Activated CD4-positive, CD25-positive, alpha-beta regulatory T cell treated with anti-CD3 and anti-CD28 coated beads, Interleukin-2, amount 50 U/mL, for 24 hours (primary cell): ENCODE measurements around the gene TGM3.
A peak's percentile ranks its signal among the peaks of the same experiment; 100 is the strongest.

Experiments
- ATAC-seq, 2 donors: fragments of 150-1000 bp; cut with Tn5 transposase; one replicate each; pipeline ENCODE4 v1.10.0; 2021; ENCODE audit warnings: mild to moderate bottlenecking in 1 of 2, moderate library complexity in 1 of 2

TGM3 gene

DNA sequence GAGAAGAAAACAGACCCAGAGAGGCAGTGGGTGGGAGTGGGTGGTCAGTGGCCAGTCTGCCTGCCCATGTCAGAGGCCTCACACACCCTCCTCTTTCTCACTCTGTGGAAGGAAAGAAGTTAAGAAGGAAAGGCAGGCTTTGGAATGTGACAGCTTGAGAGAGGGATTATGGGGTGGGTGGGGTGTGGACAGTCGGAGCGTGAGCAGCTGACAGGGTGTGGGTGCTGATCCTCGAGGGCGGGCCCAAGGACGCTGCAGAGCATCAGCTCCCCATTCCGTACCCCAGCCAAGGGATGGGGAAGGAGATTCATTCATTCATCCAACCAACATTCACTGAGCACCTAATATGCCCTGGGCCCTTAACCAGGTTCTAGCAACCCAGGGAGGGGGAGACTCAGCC lies 89.7 kb downstream of the TGM3 start:
- ATAC-seq = no peak

DNA sequence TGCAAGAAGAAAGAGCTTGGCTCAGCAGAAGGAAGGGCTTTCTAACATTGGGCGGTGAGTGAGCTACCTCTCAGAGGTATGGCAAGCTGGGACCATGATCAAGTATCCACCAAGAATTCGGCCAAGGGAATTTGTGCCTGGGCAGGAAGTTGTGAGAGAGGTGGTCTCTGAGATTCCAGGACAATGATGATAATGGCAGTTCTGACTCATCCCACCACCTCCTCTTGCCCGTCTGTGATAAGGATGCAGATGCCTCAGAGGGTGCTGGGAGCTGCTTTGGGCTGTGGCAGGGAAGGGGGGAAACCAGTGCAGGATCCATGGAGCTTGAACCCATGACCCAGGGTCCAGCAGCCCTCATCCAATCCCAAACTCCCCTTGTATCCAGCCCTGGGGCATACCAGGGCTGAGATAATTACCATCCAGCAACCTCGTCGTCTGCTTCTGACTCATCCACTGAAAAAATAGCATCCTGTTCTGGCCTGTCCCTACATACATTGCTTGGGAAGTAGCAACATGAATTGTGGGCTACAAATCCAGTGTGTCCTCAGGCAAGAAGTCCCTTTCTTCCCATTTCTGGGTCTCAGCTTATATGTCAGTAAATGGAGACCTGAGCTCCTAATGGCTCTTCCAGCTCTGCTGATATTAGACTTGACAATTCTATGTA lies 90.8 kb downstream of the TGM3 start:
- ATAC-seq = no peak

DNA sequence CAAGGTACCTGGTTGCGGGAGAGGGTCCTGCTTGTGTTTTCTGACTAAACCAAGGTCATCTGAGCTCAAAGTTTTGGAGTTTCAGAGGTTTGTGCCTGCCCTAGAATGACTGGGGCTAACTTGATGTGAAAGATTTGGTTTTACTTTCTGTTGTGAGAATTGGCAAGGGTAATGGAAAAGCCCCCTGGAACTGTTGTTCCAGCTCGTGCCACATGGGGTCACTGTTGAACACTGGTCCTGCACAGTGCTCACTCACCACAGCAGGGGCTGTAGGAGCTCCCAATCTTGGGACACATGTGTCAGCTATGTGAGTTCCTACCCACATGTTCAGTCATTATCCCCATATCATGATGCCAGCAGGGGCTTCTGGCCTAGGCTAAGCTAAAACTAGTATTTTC lies 91.4 kb downstream of the TGM3 start:
- peak; percentile 66 to 69 for ATAC-seq

DNA sequence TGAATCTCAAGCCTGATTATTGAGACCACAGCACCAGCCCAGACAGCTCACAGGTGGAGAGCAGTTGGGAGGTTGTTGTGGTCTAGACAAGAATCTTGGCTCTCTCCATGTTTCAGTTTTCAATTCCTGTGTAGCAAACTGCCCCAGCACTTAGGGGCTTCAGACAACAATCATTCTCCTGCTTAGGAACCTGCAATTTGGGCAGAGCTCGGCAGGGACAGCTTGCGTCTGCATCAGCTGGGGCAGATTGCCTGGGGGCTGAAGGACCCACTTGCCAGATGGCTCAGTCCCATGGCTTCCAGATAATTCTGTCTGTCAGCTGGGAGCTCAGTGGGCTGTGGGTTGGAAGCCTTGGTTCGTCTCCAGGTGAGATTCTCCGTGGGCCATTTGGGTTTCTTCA lies 91.8 kb downstream of the TGM3 start:
- ATAC-seq = peak in 1 of 2 donors; percentile 14
